CD4-positive, alpha-beta T cell treated with Interleukin-6 for 4 hours (primary cell): ENCODE results near the gene TRIM48.
"Not testable (repeated sequence)": the region's sequence is repeated elsewhere in the genome, so short reads cannot be mapped to it uniquely, and the experiment has no call there.

Source experiments
- DNase-seq: peaks from one replicate; pipeline ENCODE4 v3.0.0-alpha.2; 2020; ENCODE audit warnings: mixed read lengths

Gene TRIM48, protein sequence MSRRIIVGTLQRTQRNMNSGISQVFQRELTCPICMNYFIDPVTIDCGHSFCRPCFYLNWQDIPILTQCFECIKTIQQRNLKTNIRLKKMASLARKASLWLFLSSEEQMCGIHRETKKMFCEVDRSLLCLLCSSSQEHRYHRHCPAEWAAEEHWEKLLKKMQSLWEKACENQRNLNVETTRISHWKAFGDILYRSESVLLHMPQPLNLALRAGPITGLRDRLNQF

DNA sequence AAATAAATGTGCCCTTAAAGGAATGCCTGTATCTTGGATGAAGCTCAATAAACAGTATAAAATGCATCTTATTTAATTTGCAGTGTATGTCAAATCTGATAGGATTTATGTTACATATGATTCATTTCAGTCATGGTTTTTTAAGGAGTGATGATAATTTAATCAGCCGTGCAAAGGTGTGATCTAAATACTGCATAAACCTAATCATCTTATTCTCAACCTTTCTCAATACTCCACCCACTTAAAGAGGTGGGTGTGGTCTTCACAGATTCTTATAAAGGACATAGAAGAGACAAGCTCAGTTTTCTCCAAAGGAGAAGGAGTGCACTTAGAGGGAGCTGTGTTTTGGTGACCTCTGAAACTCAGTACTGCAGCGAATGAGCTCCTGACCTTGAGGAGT, at the start of gene TRIM48:
Gene TRIM48, plus strand, starts transcription at position 301 of the 400 bp plus-strand sequence. CDS start 113 bp downstream, outside the sequence.
- not testable (repeated sequence) for DNase-seq

DNA sequence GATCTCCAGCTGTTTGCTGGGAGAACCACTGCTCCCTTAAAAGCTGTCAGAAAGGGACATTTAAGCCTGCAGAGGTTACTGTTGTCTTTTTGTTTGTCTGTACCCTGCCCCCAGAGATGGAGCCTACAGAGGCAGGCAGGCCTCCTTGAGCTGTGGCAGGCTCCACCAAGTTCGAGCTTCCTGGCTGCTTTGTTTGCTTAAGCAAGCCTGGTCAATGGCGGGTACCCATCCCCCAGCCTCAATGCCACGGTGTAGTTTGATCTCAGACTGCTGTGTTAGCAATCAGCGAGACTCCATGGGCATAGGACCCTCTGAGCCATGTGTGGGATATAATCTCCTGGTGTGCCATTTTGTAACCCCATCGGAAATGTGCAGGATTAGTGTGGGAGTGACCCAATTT, 23.6 kb upstream of the TRIM48 start:
- not testable (repeated sequence) for DNase-seq

DNA sequence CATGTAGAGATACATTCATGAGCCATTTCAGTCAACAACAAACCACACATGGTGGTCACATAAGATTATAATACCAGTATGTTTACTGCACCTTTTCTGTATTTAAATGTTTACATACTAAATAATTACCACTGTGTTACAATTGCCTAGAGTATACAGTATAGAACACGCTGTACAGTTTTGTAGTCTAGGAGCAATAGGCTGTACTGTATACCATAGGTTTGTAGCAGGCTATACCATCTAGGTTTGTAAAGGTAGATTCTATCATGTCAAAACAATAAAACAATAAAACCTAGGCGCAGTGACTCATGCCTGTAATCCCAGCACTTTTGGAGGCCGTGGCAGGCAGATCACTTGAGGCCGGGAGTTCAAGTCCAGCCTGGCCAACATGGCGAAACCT, 1.1 kb downstream of the TRIM48 start:
- DNase-seq: no peak
